ENCODE results near the gene RRAS2. TPM values are rescaled to one million over a fixed set of nuclear protein-coding genes. Genes with fewer than 3 reads are reported as not detected.

RRAS2 gene
- total and polyA plus RNA-seq, 10 of the 15 experiments (the other 5 are each of a cell fraction or from before 2014, with no cell fraction given): 26.9 to 72.4 (median 45.4) TPM

DNA sequence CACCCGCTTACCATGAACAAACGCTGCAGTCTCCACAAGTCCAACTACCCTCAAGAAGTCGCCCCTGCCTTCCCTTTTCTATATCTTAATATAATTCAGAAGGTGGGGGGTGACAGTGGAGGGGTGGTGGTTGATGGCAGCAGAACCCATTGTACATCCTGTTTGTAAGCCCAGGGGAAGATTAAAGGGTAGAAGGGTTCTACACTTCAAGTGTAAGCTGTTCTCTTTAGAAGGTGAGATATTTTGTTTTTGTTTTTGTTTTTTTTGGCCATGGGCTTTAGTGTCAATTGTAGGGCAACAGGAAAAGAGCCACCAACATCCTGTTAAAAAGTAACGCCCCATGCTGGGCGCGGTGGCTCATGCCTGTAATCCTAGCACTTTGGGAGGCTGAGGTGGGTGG is 34.9 kb upstream of the RRAS2 start:
- no peak overlapping the region for H3K9ac ChIP-seq (ENCODE audit: control insufficient read depth, insufficient read depth, low read length)
- 67% methylated on average over 6 of the region's 6 CpGs for WGBS (ENCODE audit: insufficient coverage, insufficient replicate concordance, low lambda C conversion rate, missing lambda C conversion rate)
- no peak overlapping the region for H2AFZ ChIP-seq (ENCODE audit: control insufficient read depth, low read depth, low read length)
- no peak overlapping the region for H3K4me2 ChIP-seq (ENCODE audit: control insufficient read depth, insufficient read depth)
- in situ Hi-C loops (cut with MboI) (no loop called here), intact Hi-C loops (cut with micrococcal nuclease; ENCODE audit: unreplicated experiment) (no loop called here)
- ATAC-seq: no peak
- peaks cover 0 to 4% of the 10 kb centered on the region in 2 experiments; a peak in 1 of 4 replicates for H3K27me3 ChIP-seq (replicated peaks in 1 of 2; ENCODE audit: control insufficient read depth in 2 of 2, insufficient read depth in 2 of 2, low read length in 1 of 2)
- H3K4me1 ChIP-seq (ENCODE audit: control insufficient read depth, insufficient read depth, low read length): no peaks in the 10 kb centered on the region
- RAD21 ChIA-PET (ENCODE audit: unreplicated experiment): interaction anchor here (0.7 kb wide), 1 partner anchor 72 kb away, joined by 3 read pairs; no protein-coding TSS in a partner anchor
- POLR2A ChIA-PET: no interaction called here
- CTCF ChIA-PET: no interaction called here
- H3K79me2 ChIP-seq (ENCODE audit: control insufficient read depth, insufficient read depth, low read length): no peaks in the 10 kb centered on the region
- DNase-seq (ENCODE audit: low read depth, low spot score): no peak
- SMC1A ChIA-PET (ENCODE audit: uncharacterized antibody, unreplicated experiment): interaction anchor here (1.0 to 1.3 kb wide), 2 partner anchors 17 to 48 kb away, joined by 3 read pairs; no protein-coding TSS in a partner anchor
- FAIRE-seq: no peak
- no peak overlapping the region for H3K4me3 ChIP-seq
- H3K27ac ChIP-seq (ENCODE audit: control insufficient read depth, insufficient read depth): no peak overlapping the region
- BruUV-seq (replicated peaks): no TSS peak
- no peaks in the 10 kb centered on the region for H3K9me3 ChIP-seq (replicated peaks; ENCODE audit: control insufficient read depth, insufficient read depth, low read length)
- TF ChIP-seq SUPT20H (IDR thresholded peaks at IDR 0.05; ENCODE audit: borderline replicate concordance, control insufficient read depth, low read depth, low read length) (no peak), ZSCAN29 (IDR thresholded peaks at IDR 0.05) (no peak), RBBP5 (conservative IDR thresholded peaks at IDR 0.05) (no peak)
- H4K20me1 ChIP-seq (ENCODE audit: control insufficient read depth, insufficient read depth): no peaks in the 10 kb centered on the region
- no peaks in the 10 kb centered on the region for H3K36me3 ChIP-seq (ENCODE audit: control insufficient read depth in 2 of 2, insufficient read depth in 2 of 2, low read length in 1 of 2)

DNA sequence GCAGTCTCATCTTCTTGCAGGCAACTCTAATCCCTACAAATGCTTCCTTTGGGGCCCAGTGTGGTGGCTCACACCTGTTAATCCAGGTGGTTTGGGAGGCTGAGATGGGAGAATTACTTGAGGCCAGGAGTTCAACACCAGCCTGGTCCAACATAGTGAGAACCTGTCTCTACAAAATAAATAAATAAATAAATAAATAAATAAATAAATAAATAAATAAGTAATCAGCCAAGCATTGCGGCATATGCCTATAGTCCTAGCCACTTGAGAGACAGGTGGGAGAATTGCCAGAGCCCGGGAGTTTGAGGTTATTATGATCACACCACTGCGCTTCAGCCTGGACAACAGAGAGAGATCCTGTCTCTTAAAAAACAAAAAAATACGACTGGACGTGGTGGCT is 34.1 kb upstream of the RRAS2 start:
- DNase-seq (ENCODE audit: low read depth, low spot score) (no peak), FAIRE-seq (no peak), ATAC-seq (no peak)
- SMC1A ChIA-PET (ENCODE audit: uncharacterized antibody, unreplicated experiment): no interaction called here
- in situ Hi-C loops (cut with MboI): no loop called here
- CTCF ChIA-PET: no interaction called here
- H3K79me2 ChIP-seq (ENCODE audit: control insufficient read depth, insufficient read depth, low read length): no peaks in the 10 kb centered on the region
- no peaks in the 10 kb centered on the region for H3K9me3 ChIP-seq (replicated peaks; ENCODE audit: control insufficient read depth, insufficient read depth, low read length)
- RAD21 ChIA-PET (ENCODE audit: unreplicated experiment): no interaction called here
- no peak overlapping the region for H3K9ac ChIP-seq (ENCODE audit: control insufficient read depth, insufficient read depth, low read length)
- H3K27ac ChIP-seq (ENCODE audit: control insufficient read depth, insufficient read depth): no peak overlapping the region
- no peaks in the 10 kb centered on the region for H3K36me3 ChIP-seq (ENCODE audit: control insufficient read depth in 2 of 2, insufficient read depth in 2 of 2, low read length in 1 of 2)
- H3K4me3 ChIP-seq: no peak overlapping the region
- BruUV-seq (replicated peaks): no TSS peak
- POLR2A ChIA-PET: no interaction called here
- H2AFZ ChIP-seq (ENCODE audit: control insufficient read depth, low read depth, low read length): no peak overlapping the region
- H4K20me1 ChIP-seq (ENCODE audit: control insufficient read depth, insufficient read depth): no peaks in the 10 kb centered on the region
- no peaks in the 10 kb centered on the region for H3K27me3 ChIP-seq (replicated peaks in 1 of 2; ENCODE audit: control insufficient read depth in 2 of 2, insufficient read depth in 2 of 2, low read length in 1 of 2)
- H3K4me1 ChIP-seq (ENCODE audit: control insufficient read depth, insufficient read depth, low read length): no peaks in the 10 kb centered on the region
- H3K4me2 ChIP-seq (ENCODE audit: control insufficient read depth, insufficient read depth): no peak overlapping the region
- intact Hi-C loops (cut with micrococcal nuclease; ENCODE audit: unreplicated experiment): no loop called here
- WGBS (ENCODE audit: insufficient coverage, insufficient replicate concordance, low lambda C conversion rate, missing lambda C conversion rate): 82% methylated on average over 5 of the region's 5 CpGs
- no peak for TF ChIP-seq SMAD5 (IDR thresholded peaks at IDR 0.05; ENCODE audit: low read depth)
- TF ChIP-seq E2F8 (IDR thresholded peaks at IDR 0.05; ENCODE audit: low read depth, partially characterized antibody): no peak
- TF ChIP-seq, protein P1, sequence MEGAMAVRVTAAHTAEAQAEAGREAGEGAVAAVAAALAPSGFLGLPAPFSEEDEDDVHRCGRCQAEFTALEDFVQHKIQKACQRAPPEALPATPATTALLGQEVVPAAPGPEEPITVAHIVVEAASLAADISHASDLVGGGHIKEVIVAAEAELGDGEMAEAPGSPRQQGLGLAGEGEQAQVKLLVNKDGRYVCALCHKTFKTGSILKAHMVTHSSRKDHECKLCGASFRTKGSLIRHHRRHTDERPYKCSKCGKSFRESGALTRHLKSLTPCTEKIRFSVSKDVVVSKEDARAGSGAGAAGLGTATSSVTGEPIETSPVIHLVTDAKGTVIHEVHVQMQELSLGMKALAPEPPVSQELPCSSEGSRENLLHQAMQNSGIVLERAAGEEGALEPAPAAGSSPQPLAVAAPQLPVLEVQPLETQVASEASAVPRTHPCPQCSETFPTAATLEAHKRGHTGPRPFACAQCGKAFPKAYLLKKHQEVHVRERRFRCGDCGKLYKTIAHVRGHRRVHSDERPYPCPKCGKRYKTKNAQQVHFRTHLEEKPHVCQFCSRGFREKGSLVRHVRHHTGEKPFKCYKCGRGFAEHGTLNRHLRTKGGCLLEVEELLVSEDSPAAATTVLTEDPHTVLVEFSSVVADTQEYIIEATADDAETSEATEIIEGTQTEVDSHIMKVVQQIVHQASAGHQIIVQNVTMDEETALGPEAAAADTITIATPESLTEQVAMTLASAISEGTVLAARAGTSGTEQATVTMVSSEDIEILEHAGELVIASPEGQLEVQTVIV (IDR thresholded peaks at IDR 0.05; ENCODE audit: borderline replicate concordance, partially characterized antibody): no peak
- TF ChIP-seq RUNX3 (IDR thresholded peaks at IDR 0.05; ENCODE audit: low read length): no peak
- no peak for TF ChIP-seq HDGF (IDR thresholded peaks at IDR 0.05)
- TF ChIP-seq RB1 (IDR thresholded peaks at IDR 0.05; ENCODE audit: borderline replicate concordance): no peak
- TF ChIP-seq ASH2L (IDR thresholded peaks at IDR 0.05; ENCODE audit: borderline replicate concordance, low read depth): no peak
- TF ChIP-seq CREM (IDR thresholded peaks at IDR 0.05; ENCODE audit: low read depth): no peak
- TF ChIP-seq TCF7 (IDR thresholded peaks at IDR 0.05; ENCODE audit: borderline replicate concordance): no peak
- TF ChIP-seq STAT1 (conservative IDR thresholded peaks at IDR 0.05): no peak
- TF ChIP-seq ESRRA (IDR thresholded peaks at IDR 0.05; ENCODE audit: low read length): no peak
- no peak for TF ChIP-seq PAX8 (IDR thresholded peaks at IDR 0.05)
